Rectal smooth muscle tissue (tissue), 1 donor: ENCODE results near the gene CELSR2.

ENCODE experiments used
- H3K27ac ChIP-seq: one replicate; pipeline ENCODE4 v1.7.0; 2013; ENCODE audit warnings: low read depth, low read length, inconsistent platforms
- H3K27me3 ChIP-seq: one replicate; pipeline ENCODE4 v1.7.0; 2013; ENCODE audit warnings: low read length; ENCODE audit not compliant: control insufficient read depth, insufficient read depth
- H3K36me3 ChIP-seq: one replicate; pipeline ENCODE4 v1.7.0; 2013; ENCODE audit warnings: low read length; ENCODE audit not compliant: control insufficient read depth, insufficient read depth
- H3K4me1 ChIP-seq: one replicate; pipeline ENCODE4 v1.7.0; 2013; ENCODE audit warnings: low read length; ENCODE audit not compliant: control insufficient read depth, insufficient read depth
- H3K4me3 ChIP-seq: one replicate; pipeline ENCODE4 v1.7.0; 2013; ENCODE audit warnings: low read length
- H3K9ac ChIP-seq: one replicate; pipeline ENCODE4 v1.7.0; 2013; ENCODE audit warnings: low read length

The CELSR2 gene

GRCh38 chr1:109248797-109249629 is at the start of gene CELSR2:
Gene CELSR2, plus strand, starts transcription at chr1:109249539. Its CDS starts 541 bp downstream, at chr1:109250080.
- no peak within 1 kb of the TSS for H3K27ac ChIP-seq
- no peak within 1 kb of the TSS for H3K9ac ChIP-seq
- H3K4me3 ChIP-seq, result peak within 1 kb of the TSS; percentile 56
- H3K4me1 ChIP-seq, result peaks cover 14% of the 10 kb centered on the region
- no peaks in the 10 kb centered on the region for H3K27me3 ChIP-seq
- no peaks in the 10 kb centered on the region for H3K36me3 ChIP-seq

- no peaks in the 10 kb centered on the region for H3K4me1 ChIP-seq
- no peak overlapping the region for H3K9ac ChIP-seq
- H3K36me3 ChIP-seq, result peaks cover 2% of the 10 kb centered on the region
- no peak overlapping the region for H3K27ac ChIP-seq
- no peak overlapping the region for H3K4me3 ChIP-seq
- H3K27me3 ChIP-seq, result no peaks in the 10 kb centered on the region
These were observed 49.6 kb upstream of the CELSR2 start for GRCh38 chr1:109199710-109200109.

GRCh38 chr1:109201123-109201703 is 48.1 kb upstream of the CELSR2 start:
- no peaks in the 10 kb centered on the region for H3K27me3 ChIP-seq
- peaks cover 2% of the 10 kb centered on the region for H3K36me3 ChIP-seq
- H3K4me1 ChIP-seq, result no peaks in the 10 kb centered on the region
- no peak overlapping the region for H3K9ac ChIP-seq
- no peak overlapping the region for H3K4me3 ChIP-seq
- no peak overlapping the region for H3K27ac ChIP-seq

GRCh38 chr1:109204484-109204883 is 44.9 kb upstream of the CELSR2 start:
- Histone ChIP-seq H3K9ac (no peak overlapping the region), H3K27ac (no peak overlapping the region), H3K27me3 (no peaks in the 10 kb centered on the region), H3K36me3 (no peaks in the 10 kb centered on the region), H3K4me1 (no peaks in the 10 kb centered on the region), H3K4me3 (no peak overlapping the region)

GRCh38 chr1:109206339-109206738 is 43.0 kb upstream of the CELSR2 start:
- Histone ChIP-seq H3K4me1 (no peaks in the 10 kb centered on the region), H3K36me3 (no peaks in the 10 kb centered on the region), H3K4me3 (no peak overlapping the region), H3K27me3 (no peaks in the 10 kb centered on the region), H3K9ac (no peak overlapping the region), H3K27ac (no peak overlapping the region)

GRCh38 chr1:109207467-109208103 is 41.8 kb upstream of the CELSR2 start:
- H3K4me1 ChIP-seq, result no peaks in the 10 kb centered on the region
- no peak overlapping the region for H3K27ac ChIP-seq
- H3K36me3 ChIP-seq, result no peaks in the 10 kb centered on the region
- H3K4me3 ChIP-seq, result no peak overlapping the region
- no peaks in the 10 kb centered on the region for H3K27me3 ChIP-seq
- no peak overlapping the region for H3K9ac ChIP-seq

- no peaks in the 10 kb centered on the region for H3K27me3 ChIP-seq
- H3K9ac ChIP-seq, result no peak overlapping the region
- H3K36me3 ChIP-seq, result no peaks in the 10 kb centered on the region
- no peak overlapping the region for H3K4me3 ChIP-seq
- no peaks in the 10 kb centered on the region for H3K4me1 ChIP-seq
- no peak overlapping the region for H3K27ac ChIP-seq
These were observed 40.9 kb upstream of the CELSR2 start for GRCh38 chr1:109208394-109208793.

GRCh38 chr1:109208836-109209463 is 40.4 kb upstream of the CELSR2 start:
- Histone ChIP-seq H3K4me3 (no peak overlapping the region), H3K36me3 (no peaks in the 10 kb centered on the region), H3K9ac (no peak overlapping the region), H3K27me3 (no peaks in the 10 kb centered on the region), H3K27ac (no peak overlapping the region), H3K4me1 (no peaks in the 10 kb centered on the region)

GRCh38 chr1:109210058-109210457 is 39.3 kb upstream of the CELSR2 start:
- Histone ChIP-seq H3K4me1 (peaks cover 1% of the 10 kb centered on the region), H3K27me3 (no peaks in the 10 kb centered on the region), H3K9ac (no peak overlapping the region), H3K4me3 (no peak overlapping the region), H3K27ac (no peak overlapping the region), H3K36me3 (no peaks in the 10 kb centered on the region)

- no peaks in the 10 kb centered on the region for H3K36me3 ChIP-seq
- no peaks in the 10 kb centered on the region for H3K27me3 ChIP-seq
- peak overlapping the region; percentile 82 for H3K27ac ChIP-seq
- H3K4me3 ChIP-seq, result peak overlapping the region; percentile 88
- H3K4me1 ChIP-seq, result peaks cover 11% of the 10 kb centered on the region
- no peak overlapping the region for H3K9ac ChIP-seq
These were observed 36.0 kb upstream of the CELSR2 start for GRCh38 chr1:109213345-109213823.

GRCh38 chr1:109213824-109214693 is 35.3 kb upstream of the CELSR2 start, which contains the start of gene SARS1:
Gene SARS1, plus strand, starts transcription at chr1:109213918. Its CDS starts 75 bp downstream, at chr1:109213993.
- Histone ChIP-seq H3K4me3 (peak within 1 kb of the TSS; percentile 88), H3K27me3 (no peaks in the 10 kb centered on the region), H3K4me1 (peaks cover 11% of the 10 kb centered on the region), H3K27ac (peak within 1 kb of the TSS; percentile 82), H3K36me3 (no peaks in the 10 kb centered on the region), H3K9ac (peak within 1 kb of the TSS; percentile 70)
